Hematopoietic multipotent progenitor cell treated with erythropoietin and hydrocortisone succinate and interleukin-3 and kit ligand, for 15 days (in vitro differentiated cells): Measurements from ENCODE around the gene GLS.
A peak's percentile ranks its signal among the peaks of the same experiment; 100 is the strongest.
"Not testable (repeated sequence)": the region's sequence is repeated elsewhere in the genome, so short reads cannot be mapped to it uniquely, and the experiment has no call there.

Source experiments
- DNase-seq: peaks from one replicate; pipeline ENCODE4 v3.0.0-alpha.2; 2015; ENCODE audit warnings: low spot score

The GLS gene

GRCh38 chr2:190856985-190857384 is 23.6 kb upstream of the GLS start:
- DNase-seq: no peak

- no peak for DNase-seq
Measured at GRCh38 chr2:190858817-190859216, 21.8 kb upstream of the GLS start.

DNA sequence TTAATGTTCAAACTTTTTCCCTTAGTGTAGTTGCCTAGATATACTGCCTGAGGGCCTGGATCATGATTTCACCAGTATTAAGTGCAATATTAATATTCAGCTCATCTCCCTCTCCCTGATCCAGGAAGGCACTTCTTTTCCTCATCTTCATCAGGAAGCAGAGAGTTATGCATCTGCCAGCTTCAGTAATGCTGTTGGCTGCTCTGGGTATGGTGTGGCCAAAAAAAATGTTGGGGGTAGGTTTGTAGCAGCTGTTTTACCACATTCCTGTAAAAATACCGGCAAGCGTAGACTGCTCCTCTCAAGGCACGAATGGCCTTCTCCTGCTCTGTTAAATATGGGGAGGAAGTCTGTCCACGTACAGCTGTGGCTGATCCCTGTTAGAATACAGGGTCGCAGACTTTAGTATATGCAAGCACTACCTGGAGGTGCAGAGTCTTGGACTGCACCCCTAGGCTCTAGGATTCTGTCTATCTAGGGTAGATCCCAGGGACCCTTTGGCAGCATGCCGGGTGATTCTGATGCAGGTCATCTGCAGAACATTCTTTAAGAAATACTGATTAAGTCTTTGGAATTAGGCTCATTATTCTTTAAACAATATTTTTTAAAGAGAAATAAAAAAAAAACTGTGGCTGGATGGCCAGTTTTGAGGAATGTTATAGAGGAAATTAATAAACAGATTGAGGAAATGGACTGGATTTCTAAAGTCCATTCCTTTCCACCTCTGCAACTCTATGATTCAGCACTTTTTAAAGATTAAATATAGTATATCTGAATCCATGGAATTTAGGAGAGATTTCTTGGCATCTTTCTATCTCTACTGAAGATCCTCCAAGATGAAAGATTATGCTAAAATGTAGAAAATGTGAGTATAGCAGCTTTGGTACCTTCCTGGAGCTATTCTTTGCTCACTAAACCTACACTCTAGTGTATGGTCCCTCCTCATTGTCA is 21.0 kb upstream of the GLS start:
- no peak for DNase-seq

DNA sequence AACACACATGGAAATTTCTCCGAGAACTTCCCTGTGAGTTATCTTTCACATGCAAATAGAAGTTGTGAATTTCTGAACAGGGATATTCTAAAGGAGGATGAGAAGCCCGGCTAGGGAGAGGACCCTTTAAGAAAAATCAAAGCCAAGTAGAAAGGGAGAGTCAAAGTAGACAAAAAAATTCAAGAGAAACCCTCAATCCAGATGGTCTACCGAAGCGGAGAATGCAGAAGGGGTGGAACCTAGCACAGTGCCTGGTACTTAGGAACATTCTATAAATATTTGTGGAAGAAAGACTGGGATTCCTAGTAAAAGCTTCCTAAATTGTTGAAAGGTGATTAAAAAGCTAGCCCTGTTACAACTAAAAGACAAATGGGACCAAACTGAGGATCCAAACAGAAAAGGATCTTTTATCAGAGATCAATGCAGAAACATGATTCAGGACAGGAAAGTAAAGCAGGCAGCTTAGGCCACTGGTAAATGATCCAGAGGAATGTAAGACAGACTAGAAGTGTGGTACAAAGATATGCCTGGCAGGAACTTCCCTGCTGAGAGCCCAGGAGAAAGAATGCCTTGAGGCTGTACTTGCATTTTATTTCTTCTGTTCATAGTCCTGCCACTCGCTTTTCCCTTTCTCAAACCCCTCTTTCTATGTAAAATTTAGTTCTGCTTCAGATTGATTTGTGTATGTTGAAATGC is 19.5 kb upstream of the GLS start:
- no peak for DNase-seq

GRCh38 chr2:190862128-190862527 is 18.5 kb upstream of the GLS start:
- DNase-seq: not testable (repeated sequence)

GRCh38 chr2:190862571-190862991 is 18.0 kb upstream of the GLS start:
- no peak for DNase-seq

DNA sequence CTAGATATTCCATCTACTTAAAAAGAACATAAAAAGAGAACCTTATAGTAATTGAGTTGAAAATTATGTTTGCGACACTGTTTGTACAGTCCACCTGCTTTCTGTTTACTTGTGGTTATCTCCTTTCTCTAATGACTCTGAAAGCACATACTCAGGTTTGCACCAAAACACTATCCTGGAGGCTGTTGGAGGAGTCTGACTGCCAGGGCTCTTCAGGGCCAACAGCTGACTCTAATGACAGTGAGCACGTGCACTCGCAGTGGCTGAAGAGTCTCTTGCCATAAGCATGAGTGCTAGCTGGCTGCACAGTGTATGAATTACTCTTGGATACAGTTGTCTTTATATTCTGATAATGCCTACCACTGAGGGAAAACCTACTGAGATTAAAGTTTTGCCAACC is 16.7 kb upstream of the GLS start:
- DNase-seq: no peak

DNA sequence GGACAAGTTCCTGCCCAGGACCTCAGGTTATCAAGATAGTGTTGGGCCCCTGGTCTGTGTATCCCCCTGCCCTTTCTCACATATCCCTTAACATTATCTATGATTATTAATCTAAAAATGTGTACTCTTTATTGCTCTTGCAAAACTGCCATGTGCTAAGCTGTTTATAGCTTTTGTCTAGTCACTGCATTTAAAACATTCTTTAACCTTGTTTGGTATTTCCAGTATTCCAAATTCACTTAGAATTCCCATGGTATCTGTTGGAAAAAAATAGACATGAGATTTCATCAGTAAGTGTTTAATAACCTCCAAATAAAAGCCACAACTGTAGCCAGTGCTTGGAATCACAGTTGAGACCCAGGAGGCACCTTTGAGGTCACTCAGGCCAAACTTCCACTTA is 16.2 kb upstream of the GLS start:
- no peak for DNase-seq

DNA sequence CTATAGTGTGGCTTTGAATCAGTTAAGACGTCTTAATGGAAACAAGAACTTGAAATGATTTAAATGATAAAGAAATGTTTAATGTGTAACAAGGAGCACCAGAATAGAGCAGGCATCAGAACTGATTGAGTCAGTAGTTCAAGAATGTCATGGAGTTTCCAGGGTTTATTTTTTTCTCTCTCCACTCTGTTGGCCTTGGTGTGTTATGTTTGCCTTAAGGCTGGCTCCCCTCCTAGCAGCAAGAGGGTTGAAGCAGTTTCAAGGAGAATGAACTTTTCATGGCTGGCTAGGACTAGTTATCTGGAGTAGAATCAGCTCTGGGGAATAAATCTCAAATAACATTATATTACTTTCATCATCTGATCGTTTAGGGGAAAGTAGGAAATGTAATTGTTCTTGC is 13.4 kb upstream of the GLS start:
- no peak for DNase-seq

- DNase-seq: no peak
Measured at GRCh38 chr2:190867832-190868231, 12.8 kb upstream of the GLS start.

DNA sequence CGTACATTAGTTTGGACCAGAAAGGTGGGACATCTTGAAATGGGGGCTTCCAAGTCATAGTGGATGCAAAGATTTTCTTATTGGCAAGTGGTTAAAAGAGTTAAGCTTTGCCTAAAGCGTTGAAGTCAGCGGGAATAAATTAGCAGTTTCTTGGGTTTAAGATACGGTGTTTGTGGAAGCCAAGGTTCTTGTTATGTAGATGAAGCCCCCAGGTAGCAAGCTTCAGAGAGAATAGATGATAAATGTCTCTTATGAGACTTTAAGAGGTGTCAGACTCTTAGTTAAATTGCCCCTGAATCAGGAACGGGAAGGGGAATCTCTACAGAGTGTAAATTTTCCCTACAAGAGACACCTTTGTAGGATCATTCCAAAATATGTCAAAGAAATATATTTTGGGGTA is 10.9 kb upstream of the GLS start:
- no peak for DNase-seq

- DNase-seq: not testable (repeated sequence)
Measured at GRCh38 chr2:190873451-190873850, 7.2 kb upstream of the GLS start.

- DNase-seq: no peak
Measured at GRCh38 chr2:190875891-190876290, 4.7 kb upstream of the GLS start.

DNA sequence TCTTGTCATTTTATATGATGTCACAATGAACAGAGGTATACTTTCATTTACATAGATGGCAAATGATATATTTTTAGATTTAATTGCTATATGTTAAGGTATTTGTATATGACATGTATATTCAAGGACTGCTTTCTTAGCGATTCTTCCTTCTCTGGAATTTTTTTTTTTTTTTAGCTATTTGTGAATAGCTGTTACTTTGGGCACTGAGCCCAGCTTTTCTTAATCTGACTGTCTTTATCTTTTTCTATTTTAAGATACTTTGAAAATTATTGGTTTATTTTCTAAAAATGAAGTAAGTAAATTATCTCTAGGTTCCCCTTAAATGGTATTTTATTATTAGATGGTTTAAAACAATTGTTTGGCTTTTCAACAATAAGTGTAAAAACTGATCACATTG is 4.0 kb upstream of the GLS start:
- DNase-seq: no peak

DNA sequence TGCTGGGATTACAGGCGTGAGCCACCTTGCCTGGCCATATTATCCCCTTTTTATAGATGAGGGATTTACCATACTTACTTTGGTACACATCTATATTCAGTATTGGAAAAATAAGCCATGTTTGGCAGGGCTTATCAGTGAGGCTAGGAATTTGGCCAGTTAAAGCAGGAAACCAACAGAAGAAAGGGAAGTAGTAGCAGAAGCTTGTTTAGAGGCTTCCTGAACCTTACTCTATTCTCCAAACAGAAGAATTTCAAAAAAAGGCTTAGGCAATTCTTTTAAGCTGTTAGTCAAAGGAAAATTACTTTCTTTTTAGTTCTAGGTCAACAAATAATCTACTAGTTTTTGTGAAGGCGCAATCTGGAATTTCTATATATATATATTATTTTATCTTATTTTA is 3.2 kb upstream of the GLS start:
- DNase-seq: no peak

DNA sequence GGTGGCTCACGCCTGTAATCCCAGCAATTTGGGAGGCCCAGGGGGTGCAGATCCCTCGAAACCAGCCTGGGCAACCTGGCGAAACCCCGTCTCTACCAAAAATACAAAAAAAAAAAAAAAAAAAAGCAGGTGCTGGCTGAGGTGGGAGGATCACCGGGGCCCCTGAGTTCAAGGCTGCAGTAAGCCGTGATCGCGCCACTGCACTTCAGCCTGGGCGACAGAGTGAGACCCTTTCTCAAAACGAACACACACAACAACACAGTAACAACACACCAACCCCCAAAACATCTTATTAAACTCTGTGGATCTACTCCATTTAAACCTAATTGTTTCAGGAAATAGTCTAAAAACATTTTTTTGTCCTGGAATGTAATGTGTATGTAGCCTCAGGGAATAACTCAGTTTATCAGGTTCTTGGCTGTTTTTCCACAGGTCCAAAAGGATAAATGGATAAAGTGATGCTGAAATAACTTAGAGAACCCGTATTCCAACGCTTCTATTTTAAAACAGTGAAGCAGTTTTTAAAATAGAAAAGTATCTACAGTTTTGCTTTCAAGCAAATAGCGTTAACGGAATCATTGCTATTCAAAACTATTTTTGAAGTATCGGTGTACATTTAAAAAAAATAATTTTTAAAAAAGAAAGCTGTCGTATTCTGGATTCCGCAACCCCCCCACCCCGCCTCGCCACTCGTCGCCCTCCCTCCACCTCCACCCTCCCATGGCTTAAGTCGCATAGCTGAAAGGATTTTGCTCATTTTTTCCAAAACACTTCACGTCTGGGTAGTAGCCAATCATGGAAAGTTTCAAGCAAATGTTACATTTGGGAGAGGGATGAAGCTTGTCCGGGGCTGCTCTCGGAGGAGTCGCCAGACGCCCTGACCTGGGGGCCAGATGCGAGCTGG is 895 bp upstream of the GLS start:
- no peak for DNase-seq

DNA sequence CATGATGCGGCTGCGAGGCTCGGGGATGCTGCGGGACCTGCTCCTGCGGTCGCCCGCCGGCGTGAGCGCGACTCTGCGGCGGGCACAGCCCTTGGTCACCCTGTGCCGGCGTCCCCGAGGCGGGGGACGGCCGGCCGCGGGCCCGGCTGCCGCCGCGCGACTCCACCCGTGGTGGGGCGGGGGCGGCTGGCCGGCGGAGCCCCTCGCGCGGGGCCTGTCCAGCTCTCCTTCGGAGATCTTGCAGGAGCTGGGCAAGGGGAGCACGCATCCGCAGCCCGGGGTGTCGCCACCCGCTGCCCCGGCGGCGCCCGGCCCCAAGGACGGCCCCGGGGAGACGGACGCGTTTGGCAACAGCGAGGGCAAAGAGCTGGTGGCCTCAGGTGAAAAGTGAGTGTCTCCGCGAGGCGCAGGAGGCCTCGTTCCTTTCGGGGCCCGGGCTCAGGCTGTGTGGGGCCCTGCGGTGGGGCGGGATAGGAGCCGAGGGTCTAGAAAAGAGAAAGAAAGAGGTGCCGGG is 520 bp downstream of the GLS start:
- no peak for DNase-seq

DNA sequence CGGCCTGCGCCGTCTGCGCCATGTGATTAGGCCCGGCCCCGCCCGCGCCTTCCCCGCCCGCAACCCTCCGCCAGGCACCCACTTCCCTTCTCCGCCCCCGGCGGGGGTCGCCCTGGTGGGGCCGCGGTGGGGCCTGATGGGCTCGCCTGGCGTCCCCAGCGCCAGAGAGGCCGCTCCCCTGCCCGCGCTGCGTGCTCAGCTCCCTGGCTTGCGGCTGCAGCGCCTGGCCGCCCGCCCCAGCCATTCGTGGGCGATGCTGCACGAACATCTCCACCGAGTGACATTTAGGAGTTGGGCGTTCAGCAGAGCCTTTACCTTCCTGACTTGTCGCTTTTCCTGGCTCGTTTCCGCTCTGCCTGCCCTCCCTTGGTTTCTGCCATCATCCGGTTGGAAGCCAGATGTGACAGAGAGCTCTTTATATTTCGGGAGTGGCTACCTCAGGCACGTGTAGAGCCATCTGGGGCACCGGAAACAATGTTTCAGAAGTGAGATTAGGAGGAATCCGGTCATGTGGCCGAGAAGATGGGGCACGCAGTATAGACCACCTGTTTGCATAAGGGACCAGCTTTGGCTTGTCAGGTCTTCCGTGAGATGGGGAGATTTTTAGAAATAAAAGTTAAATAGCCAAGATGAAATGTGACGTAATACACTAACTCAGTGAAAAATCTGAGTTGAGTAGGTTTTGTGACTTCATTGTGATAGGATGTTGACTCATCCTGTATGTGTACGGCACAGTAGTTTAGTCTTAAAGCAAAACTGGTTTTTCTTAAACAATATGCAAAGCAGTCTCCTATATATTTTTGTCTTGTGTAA is 1.2 kb downstream of the GLS start:
- peak; percentile 56 for DNase-seq

DNA sequence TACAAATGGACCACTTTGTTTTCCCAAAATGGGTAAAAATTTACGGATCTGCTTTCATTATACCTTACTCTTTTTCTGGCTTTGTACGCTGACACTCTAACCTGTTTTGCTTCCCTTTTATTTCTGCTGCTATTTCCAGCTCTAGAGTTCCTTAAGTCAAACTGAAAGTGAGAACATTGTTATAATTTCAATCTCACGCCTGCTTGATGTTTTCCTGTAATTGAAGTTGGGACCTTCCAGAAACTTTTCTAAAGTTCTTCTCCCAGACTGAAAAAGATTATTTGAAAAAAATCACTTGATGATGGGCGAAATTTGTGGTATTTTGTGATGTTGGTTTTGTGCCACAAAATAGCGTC is 1.8 kb downstream of the GLS start:
- DNase-seq: no peak

DNA sequence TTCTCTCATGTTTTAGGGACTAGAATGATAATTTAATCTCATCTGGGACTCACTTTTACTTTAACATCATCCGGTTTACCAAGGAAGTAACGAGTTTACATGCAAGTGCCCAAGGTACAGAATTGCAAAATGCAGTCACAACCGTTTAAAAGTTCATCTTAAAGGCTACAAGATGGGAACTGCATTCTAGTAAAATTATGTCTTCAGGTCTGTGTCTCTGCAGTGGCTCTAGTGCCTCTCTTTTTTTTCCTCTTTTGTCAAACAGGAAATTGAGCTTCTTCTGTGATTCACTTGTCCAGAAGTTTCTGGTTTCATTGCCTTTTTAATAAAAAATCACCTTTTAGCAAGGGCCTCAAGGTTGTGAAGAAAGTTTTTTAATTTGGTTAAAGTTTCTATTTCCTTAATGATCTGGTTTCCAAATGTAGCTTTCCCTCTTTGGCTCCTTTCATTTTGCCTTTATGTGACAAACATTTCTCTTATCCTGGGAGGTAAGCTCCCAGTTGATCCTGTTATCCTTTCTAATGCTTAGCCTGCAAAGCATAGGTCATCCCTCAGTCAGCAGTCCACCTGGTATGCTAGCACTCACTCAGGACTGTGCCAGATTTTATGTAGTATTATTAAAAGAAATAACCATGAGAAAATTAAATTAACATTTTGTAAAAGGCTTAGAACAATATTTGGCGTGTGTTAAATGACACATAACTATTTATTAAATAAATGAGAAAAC is 2.4 kb downstream of the GLS start:
- peak; percentile 13 for DNase-seq

GRCh38 chr2:190885844-190886243 is 5.2 kb downstream of the GLS start:
- not testable (repeated sequence) for DNase-seq
